Epidermal melanocyte (primary cell): ENCODE data around the gene USP17L19.
"Not testable (repeated sequence)": the region's sequence is repeated elsewhere in the genome, so short reads cannot be mapped to it uniquely, and the experiment has no call there.

Experiments
- DNase-seq: peaks from one replicate; pipeline ENCODE4 v3.0.0; 2011; ENCODE audit warnings: low spot score; ENCODE audit not compliant: insufficient read length

USP17L19 gene

GRCh38 chr4:9253078-9253477 lies at the start of gene USP17L19:
Gene USP17L19 (plus strand): TSS chr4:9253378. CDS start chr4:9253378, 0 bp downstream.
- DNase-seq = not testable (repeated sequence)

GRCh38 chr4:9210357-9210756 lies 42.8 kb upstream of the USP17L19 start, which contains the start of gene USP17L10:
Gene USP17L10 (plus strand): TSS chr4:9210657. CDS start chr4:9210657, 0 bp downstream.
- DNase-seq = not testable (repeated sequence)

GRCh38 chr4:9214701-9215100 lies 38.5 kb upstream of the USP17L19 start:
- DNase-seq = not testable (repeated sequence)

GRCh38 chr4:9215105-9215504 lies 38.1 kb upstream of the USP17L19 start, which contains the start of gene USP17L11:
Gene USP17L11 (plus strand): TSS chr4:9215405. CDS start chr4:9215405, 0 bp downstream.
- DNase-seq = not testable (repeated sequence)

- DNase-seq = not testable (repeated sequence)
These were observed 33.3 kb upstream of the USP17L19 start, which contains the start of gene USP17L12 for GRCh38 chr4:9219852-9220251. Gene USP17L12 (plus strand): TSS chr4:9220152. CDS start chr4:9220152, 0 bp downstream.

GRCh38 chr4:9224596-9224995 lies 28.6 kb upstream of the USP17L19 start, which contains the start of gene USP17L13:
Gene USP17L13 (plus strand): TSS chr4:9224896. CDS start chr4:9224896, 0 bp downstream.
- DNase-seq = not testable (repeated sequence)

GRCh38 chr4:9230249-9230648 lies 22.9 kb upstream of the USP17L19 start:
- not testable (repeated sequence) for DNase-seq

GRCh38 chr4:9234085-9234484 lies 19.1 kb upstream of the USP17L19 start, which contains the start of gene USP17L15:
Gene USP17L15 (plus strand): TSS chr4:9234385. CDS start chr4:9234385, 0 bp downstream.
- not testable (repeated sequence) for DNase-seq

GRCh38 chr4:9238461-9238860 lies 14.7 kb upstream of the USP17L19 start:
- not testable (repeated sequence) for DNase-seq

- DNase-seq = not testable (repeated sequence)
These were observed 9.6 kb upstream of the USP17L19 start, which contains the start of gene USP17L17 for GRCh38 chr4:9243579-9243978. Gene USP17L17 (plus strand): TSS chr4:9243879. CDS start chr4:9243879, 0 bp downstream.

GRCh38 chr4:9247953-9248680 lies 5.1 kb upstream of the USP17L19 start, which contains the start of gene USP17L18:
Gene USP17L18 (plus strand): TSS chr4:9248630. CDS start chr4:9248630, 0 bp downstream.
- DNase-seq = not testable (repeated sequence)

- DNase-seq = not testable (repeated sequence)
These were observed 4.6 kb downstream of the USP17L19 start, which contains the start of gene USP17L20 for GRCh38 chr4:9257824-9258223. Gene USP17L20 (plus strand): TSS chr4:9258124. CDS start chr4:9258124, 0 bp downstream.

GRCh38 chr4:9262572-9262971 lies 9.4 kb downstream of the USP17L19 start, which contains the start of gene USP17L21:
Gene USP17L21 (plus strand): TSS chr4:9262872. CDS start chr4:9262872, 0 bp downstream.
- DNase-seq = not testable (repeated sequence)

GRCh38 chr4:9267319-9267718 lies 14.1 kb downstream of the USP17L19 start, which contains the start of gene USP17L22:
Gene USP17L22 (plus strand): TSS chr4:9267619. CDS start chr4:9267619, 0 bp downstream.
- not testable (repeated sequence) for DNase-seq

- DNase-seq = not testable (repeated sequence)
These were observed 18.5 kb downstream of the USP17L19 start for GRCh38 chr4:9271719-9272118.
